K562 (cell line): ENCODE data around the gene COLEC12. TPM values are rescaled to one million over a fixed set of nuclear protein-coding genes. Genes with fewer than 3 reads are reported as not detected.

Experiments used
- AFF1 ChIP-seq, 2 experiments: fragments of 450-650 bp; IDR thresholded peaks; 2 replicates each; pipeline ENCODE4 v1.6.1; 2018; ENCODE audit warnings: mild to moderate bottlenecking in 2 of 2, low read depth in 1 of 2; ENCODE audit not compliant: partially characterized antibody in 2 of 2
- FOSL1 ChIP-seq: fragments of 200-800 bp; sonication (Bioruptor generic); conservative IDR thresholded peaks from 2 replicates; pipeline ENCODE4 v1.6.1; 2016; ENCODE audit warnings: missing genetic modification characterization, missing compliant biosample characterization
- MEIS2 ChIP-seq: fragments of 450-650 bp; IDR thresholded peaks from 2 replicates; pipeline ENCODE4 v1.6.1; 2014; ENCODE audit warnings: mild to moderate bottlenecking; ENCODE audit not compliant: partially characterized antibody
- NFE2 ChIP-seq: IDR thresholded peaks from 2 replicates; pipeline ENCODE4 v1.6.1; 2014; ENCODE audit warnings: antibody characterized with exemption, low read depth
- PKNOX1 ChIP-seq: fragments of 450-650 bp; IDR thresholded peaks from 2 replicates; pipeline ENCODE4 v1.6.1; 2016
- RERE ChIP-seq: sonication (generic); formaldehyde crosslinking; IDR thresholded peaks from 2 replicates; pipeline ENCODE4 v1.8.0; 2023; ENCODE audit warnings: missing genetic modification reagents, mild to moderate bottlenecking, borderline replicate concordance
- SIN3B ChIP-seq: fragments of 450-650 bp; IDR thresholded peaks from 2 replicates; pipeline ENCODE4 v1.6.1; 2017; ENCODE audit warnings: low read depth, mild to moderate bottlenecking, moderate library complexity
- polyA plus RNA-seq, 8 experiments: library from polyadenylated mRNA; depleted of rRNA in 4 of 8; stranded (reverse) in 5 of 8; unstranded in 3 of 8; fragments of >200 nt; fragmentation: Nextera tagmentation in 2 of 8; fragmentation: Illumina TruSeq in 1 of 8; extraction: Ambion mirVana in 2 of 8; extraction: Trizol in 1 of 8; gene quantifications; 2 replicates each; pipeline versions ENCODE4 v1.2.1 to v1.2.3, GENCODE V29; 2011 to 2014; ENCODE audit warnings: inconsistent platforms in 1 of 8, missing spikeins in 1 of 8
- total RNA-seq, 7 experiments: library from RNA; depleted of rRNA in 6 of 7; stranded (reverse); fragments of >200 nt in 6 of 7; fragmentation: Illumina TruSeq in 2 of 7; extraction: Trizol in 2 of 7; gene quantifications; 2 replicates each; pipeline versions ENCODE4 v1.2.1 to v1.2.3, GENCODE V29; 2011 to 2021; ENCODE audit warnings: low replicate concordance in 1 of 7

The COLEC12 gene
- total and polyA plus RNA-seq, 9 of the 15 experiments (the other 6 are each of a cell fraction or from before 2014, with no cell fraction given) = 0.04 TPM; not detected in 8

- no peak for TF ChIP-seq RERE (CRISPR knock-in tag)
- TF ChIP-seq AFF1 (IDR thresholded peaks at IDR 0.05; ENCODE audit: low read depth in 1 of 2, partially characterized antibody in 2 of 2) = no peak
- TF ChIP-seq SIN3B = no peak
- peak; percentile 53; the same call in 1 of the 2 replicates for TF ChIP-seq PKNOX1
- TF ChIP-seq FOSL1 = peak; percentile 92
- TF ChIP-seq MEIS2 = peak; percentile 4
- 0 out of 2 replicates have a peak, but pooled peaks have one; percentile 10 for TF ChIP-seq NFE2
Observed at GRCh38 chr18:395456-396250, 104.8 kb downstream of the COLEC12 start (continued).
